Embryonic facial prominence (tissue), 1 donor: ENCODE measurements around the gene PRM3.

ENCODE experiments used
- DNase-seq: peaks from one replicate; pipeline ENCODE4 v3.0.0-alpha.2; 2016; ENCODE audit errors: extremely low spot score

Gene PRM3

GRCh38 chr16:11280616-11281522 lies 7.4 kb upstream of the PRM3 start, which contains the start of gene PRM1:
Gene PRM1 (minus strand): TSS chr16:11281330. CDS start chr16:11281238, 92 bp downstream.
- DNase-seq = no peak

DNA sequence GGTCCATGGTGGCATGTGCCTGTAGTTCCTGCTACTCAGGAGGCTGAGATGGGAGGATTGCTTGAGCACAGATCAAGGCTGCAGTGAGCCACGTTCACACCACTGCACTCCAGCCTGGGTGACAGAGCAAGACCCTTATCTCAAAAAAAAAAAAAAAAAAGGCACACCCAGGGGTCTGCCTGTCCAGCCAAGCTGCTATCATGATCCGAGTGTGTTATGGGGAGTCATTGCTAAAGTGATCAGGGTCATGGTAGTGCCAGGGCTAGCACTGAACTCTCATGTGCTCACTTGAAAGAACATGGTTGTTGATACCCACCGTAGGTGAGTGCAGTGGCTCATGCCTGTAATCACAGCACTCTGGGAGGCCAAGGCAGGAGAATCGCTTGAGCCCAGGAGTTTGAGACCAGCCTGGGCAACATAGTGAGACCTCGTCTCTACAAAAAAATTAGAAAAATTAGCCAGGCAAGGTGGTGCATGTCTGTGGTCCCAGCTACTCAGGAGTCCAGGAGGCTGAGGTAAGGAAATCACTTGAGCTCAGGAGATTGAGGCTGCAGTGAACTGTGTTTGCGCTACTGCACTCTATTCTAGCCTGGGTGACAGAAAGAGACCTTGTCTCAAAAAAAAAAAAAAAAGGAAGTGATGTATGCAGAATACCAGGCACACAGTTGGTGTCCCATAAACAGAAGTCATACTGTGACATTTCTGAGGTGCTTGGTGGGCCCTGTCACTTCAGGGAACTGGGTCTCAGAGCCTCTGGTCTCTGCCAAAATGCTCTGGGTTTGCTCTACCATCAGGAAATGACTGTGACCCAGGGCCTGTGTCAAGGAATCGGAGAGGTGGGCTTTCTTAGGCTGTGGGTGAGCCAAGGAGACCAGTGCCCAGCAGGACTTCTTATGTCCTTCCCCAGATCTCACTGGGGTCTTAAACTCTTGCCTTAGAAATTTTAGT lies 5.5 kb upstream of the PRM3 start:
- DNase-seq = no peak

GRCh38 chr16:11277607-11278337 lies 4.3 kb upstream of the PRM3 start:
- no peak for DNase-seq

DNA sequence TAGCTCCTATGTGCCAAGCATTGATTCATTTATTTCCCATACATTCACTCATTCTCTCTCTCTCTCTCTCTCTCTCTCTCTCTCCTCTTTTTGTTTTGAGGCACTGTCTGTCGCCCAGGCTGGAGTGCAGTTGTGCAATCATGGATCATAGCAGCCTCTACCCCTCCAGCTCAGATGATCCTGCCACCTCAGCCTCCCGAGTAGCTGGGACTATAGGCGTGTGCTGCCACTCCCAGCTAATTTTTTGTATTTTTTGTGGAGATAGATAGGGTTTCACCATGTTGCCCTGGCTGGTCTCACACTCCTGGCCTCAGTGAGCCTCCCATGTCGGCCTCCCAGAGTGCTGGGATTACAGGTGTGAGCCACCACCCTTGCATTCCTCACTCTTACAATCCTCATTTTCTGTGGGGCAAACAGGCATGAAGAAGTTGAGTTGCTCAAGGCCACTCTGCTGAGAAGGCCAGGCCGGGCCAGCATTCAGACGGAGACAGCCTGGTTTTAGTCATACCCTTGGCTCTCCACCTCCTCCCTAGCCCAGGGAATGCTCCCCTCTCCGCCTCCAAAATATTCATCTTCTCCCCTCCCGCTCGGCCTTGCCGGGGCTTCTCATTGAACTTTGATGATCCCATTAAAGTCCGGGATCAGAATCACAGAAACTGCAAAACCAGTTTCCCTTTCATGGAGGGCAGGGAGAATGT lies 3.6 kb upstream of the PRM3 start:
- DNase-seq = no peak

- DNase-seq = no peak
These were observed 2.9 kb upstream of the PRM3 start, which contains the start of gene PRM2 for GRCh38 chr16:11276143-11276895. Gene PRM2 (minus strand): TSS chr16:11276480. CDS start chr16:11276370, 110 bp downstream.

DNA sequence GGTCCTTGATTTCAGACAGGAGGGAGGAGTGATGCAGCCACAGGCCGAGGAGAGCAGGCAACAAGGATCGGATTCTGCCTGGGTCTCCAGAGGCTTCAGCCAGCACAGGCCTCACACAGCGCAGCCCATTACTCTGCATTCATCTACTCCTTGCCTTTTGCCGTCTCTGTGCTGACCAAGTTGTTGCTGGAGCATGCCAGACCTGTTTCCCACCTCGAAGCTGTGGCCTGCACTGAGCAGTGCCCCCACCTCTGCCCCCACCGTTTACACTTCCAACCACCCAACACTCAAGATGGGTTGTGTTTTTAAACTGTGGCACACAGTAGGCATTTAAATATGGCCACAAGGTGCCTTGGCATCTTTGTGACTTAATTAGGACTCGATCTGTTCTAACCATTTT lies 1.5 kb upstream of the PRM3 start:
- no peak for DNase-seq

DNA sequence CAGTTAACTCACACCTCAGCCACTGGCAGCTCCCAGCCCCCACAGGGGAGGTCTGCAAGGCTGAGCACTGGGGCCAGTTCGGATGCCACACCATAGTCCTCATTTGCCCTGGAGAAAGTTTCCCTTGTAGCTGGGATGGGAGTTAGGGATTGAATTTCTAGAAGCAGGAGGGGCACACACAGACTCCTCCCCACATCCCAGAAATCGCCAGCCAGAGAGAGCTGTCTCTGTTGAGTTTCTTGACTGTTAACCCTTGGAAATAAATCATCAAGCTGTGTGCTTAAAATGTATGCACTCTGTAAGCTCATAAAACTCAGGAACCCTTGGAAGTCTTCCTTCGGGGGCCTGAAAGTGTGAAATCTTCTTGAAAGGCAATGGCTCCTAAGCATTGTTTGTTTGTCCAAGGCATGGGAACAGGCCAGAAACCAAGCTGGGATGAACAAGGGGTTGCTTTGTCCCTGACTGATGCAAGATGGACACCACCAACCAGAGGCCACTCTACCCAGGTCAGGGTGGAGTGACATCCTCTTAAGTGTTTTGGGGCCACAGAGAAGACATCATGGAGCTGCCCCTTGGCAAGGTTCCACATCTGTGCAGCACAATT lies 394 bp upstream of the PRM3 start:
- no peak for DNase-seq

GRCh38 chr16:11272484-11272883 lies 945 bp downstream of the PRM3 start:
- no peak for DNase-seq

GRCh38 chr16:11271610-11272009 lies 1.8 kb downstream of the PRM3 start:
- no peak for DNase-seq

- DNase-seq = no peak
These were observed 2.7 kb downstream of the PRM3 start for GRCh38 chr16:11270602-11271162.

- no peak for DNase-seq
These were observed 4.5 kb downstream of the PRM3 start, which contains the start of gene TNP2 for GRCh38 chr16:11268921-11269375. Gene TNP2 (minus strand): TSS chr16:11269325. CDS start chr16:11269262, 63 bp downstream.

DNA sequence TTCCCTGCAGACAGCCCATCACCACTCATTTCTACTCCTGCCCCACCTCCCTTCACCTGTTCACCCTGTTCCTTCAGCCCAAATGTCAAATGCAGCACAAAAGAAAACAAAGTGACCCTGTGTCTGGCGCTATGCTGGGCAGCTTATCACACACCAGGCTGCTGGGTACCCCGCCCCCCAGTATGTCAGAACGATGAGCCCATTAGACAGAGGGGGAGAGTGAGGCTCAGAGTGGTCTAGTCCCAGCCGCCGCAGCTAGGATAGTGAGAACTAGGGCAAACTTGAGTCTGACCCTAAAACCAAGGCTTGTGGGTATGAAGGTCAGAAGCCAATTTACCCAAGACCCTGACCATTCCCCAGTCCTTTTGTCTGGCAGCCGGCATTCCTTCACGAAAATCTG lies 8.3 kb downstream of the PRM3 start:
- DNase-seq = no peak

- DNase-seq = no peak
These were observed 9.1 kb downstream of the PRM3 start for GRCh38 chr16:11264155-11264832.

DNA sequence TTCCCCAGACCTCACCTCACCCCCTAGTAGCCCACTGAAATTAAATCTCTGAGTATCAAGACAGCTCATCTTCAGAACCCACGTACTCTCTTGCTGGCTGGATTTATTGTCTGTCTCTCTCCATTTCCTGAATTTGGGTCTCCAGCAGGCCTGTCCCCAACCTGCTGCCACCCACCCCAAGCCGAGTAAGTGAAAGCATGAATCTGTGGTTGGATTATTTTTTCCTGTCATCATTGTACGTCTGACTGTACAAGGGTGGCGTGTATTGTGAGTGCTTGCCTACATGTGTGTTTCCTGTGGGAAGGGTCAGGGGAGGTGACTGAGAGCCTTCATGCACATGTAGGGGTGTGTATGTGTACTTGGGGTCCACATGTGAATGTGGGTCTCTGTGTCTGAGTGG lies 9.7 kb downstream of the PRM3 start:
- no peak for DNase-seq

DNA sequence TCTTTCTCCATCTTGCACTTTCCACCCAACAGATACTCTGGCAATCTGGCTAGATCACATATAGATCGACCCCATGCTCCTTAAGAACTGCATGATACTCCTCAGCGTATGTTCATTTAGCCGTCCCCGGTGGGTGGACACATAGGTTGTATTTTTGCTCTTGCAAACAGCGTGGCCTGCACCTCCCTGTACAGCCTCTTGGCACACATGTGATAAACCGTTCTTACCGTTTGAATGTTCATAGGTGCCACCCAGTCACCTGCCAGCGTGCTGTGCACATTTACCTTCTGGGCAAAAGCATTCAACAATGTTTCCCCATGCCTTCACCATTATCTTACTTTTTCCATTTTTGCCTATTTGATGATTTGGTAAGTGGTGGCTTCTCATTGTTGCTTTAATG lies 10.5 kb downstream of the PRM3 start:
- DNase-seq = no peak

DNA sequence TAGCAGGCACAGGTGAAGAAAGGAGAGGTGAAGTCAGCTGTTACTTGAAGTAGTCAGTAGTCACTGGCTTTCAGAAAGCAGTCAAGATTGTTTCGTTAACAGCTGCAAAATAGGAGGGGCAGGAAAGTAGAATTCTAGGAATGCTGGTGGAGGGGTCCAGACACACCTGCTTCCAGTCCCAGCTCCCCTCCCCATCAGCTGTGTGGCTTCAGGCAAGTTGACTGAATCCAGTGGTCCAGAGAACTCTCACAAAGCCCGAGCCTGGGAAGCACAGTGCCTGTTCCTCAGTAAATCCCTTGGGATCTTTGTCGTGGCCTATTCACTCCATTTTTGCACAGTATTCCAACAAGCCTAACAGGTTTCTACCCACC lies 12.8 kb downstream of the PRM3 start:
- no peak for DNase-seq

DNA sequence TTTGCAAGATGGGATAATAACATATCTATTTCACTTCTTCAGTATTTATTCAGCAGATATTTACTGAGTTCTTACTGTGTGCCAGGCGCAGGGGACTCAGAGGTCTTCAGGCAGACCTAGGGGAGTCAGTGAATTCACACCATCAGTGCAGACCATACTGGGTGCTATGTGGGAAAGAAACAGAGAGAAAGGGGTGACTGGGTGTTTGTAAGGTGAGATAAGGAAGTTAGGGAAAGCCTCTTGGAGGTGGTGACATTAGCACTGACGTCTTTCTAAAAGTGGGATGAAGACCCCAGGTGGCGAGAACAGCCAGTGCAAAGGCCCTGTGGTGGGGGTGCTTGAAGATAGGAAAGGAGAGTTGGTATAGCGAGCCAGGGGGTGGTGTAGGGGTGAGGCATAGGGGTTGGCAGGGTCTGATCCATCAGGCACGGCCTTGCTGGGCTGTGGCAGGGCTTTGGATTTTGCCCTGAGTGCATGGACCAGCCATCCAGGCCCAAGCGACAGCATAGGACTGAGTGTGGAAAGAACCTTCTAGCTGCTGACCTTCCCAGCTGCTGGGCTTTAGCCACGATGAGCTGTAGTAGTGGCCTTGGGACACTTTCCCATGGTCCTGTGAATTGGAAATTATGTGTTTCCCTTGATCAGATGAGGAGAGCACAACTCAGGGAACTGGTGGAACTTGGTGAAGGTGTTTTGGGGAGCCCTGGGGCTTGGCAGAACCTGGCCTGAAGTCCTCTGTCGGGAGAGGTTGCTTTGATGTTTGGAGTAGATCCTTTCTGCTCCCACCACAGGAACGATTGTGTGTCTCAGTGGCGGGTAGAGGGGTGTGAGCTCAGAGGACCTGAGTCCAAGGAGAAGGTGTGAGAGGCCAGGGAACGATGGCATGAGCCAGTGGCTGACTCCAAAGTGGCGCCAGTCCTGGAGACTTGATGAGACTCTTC lies 13.5 kb downstream of the PRM3 start:
- no peak for DNase-seq
